Thoracic aorta (tissue), 2 donors: Measurements from ENCODE around the gene ISM2. TPM values are rescaled to one million over a fixed set of nuclear protein-coding genes. Genes with fewer than 3 reads are reported as not detected.

Experiments used
- ATAC-seq: fragments of 150-250 bp; one replicate; pipeline ENCODE4 v1.8.0; 2017; ENCODE audit warnings: low read depth; ENCODE audit not compliant: insufficient number of reproducible peaks, low FRiP score
- DNase-seq: peaks from one replicate; pipeline ENCODE4 v3.0.0-alpha.2; 2020; ENCODE audit warnings: low spot score
- H3K27ac ChIP-seq, 2 donors: fragments of 200-600 bp; sonication (generic); 1 replicate in 1 of 2; 2 replicates in 1 of 2; pipeline ENCODE4 v1.5.1; 2016; ENCODE audit warnings: mild to moderate bottlenecking in 2 of 2, moderate library complexity in 2 of 2
- H3K27me3 ChIP-seq: fragments of 200-600 bp; sonication (generic); replicated peaks from 2 replicates; pipeline ENCODE4 v1.6.0; 2016; ENCODE audit warnings: mild to moderate bottlenecking; ENCODE audit not compliant: insufficient read depth
- H3K36me3 ChIP-seq: fragments of 200-600 bp; sonication (generic); one replicate; pipeline ENCODE4 v1.5.1; 2016
- H3K4me1 ChIP-seq, 2 donors: fragments of 200-600 bp; sonication (generic); 1 replicate in 1 of 2; 2 replicates in 1 of 2; pipeline versions ENCODE4 v1.5.1 to v1.6.0; 2016; ENCODE audit warnings: low read depth in 2 of 2, mild to moderate bottlenecking in 1 of 2; ENCODE audit not compliant: control insufficient read depth in 1 of 2
- H3K4me3 ChIP-seq: fragments of 200-600 bp; sonication (generic); 2 replicates; pipeline ENCODE4 v1.5.1; 2016; ENCODE audit warnings: mild to moderate bottlenecking
- H3K9me3 ChIP-seq: fragments of 200-600 bp; sonication (generic); 2 replicates; pipeline ENCODE4 v1.5.1; 2016
- CTCF ChIP-seq: fragments of 200-600 bp; sonication (generic); IDR thresholded peaks from one replicate; pipeline ENCODE4 v1.5.1; 2019; ENCODE audit warnings: antibody characterized with exemption
- total RNA-seq, 2 donors: library from RNA; depleted of rRNA; stranded (reverse); fragments of >200 nt; gene quantifications; one replicate each; pipeline versions ENCODE4 v1.1.0 to v1.2.3, GENCODE V29; 2016

The ISM2 gene
- total RNA-seq, 2 donors from 2014 or later: not detected

GRCh38 chr14:77457115-77457521 lies 41.5 kb downstream of the ISM2 start:
- H3K27me3 ChIP-seq: no peaks in the 10 kb centered on the region
- peak; percentile 24 for ATAC-seq
- H3K27ac ChIP-seq: peak overlapping the region; percentile 73 to 88
- H3K36me3 ChIP-seq: peaks cover 16% of the 10 kb centered on the region
- no peak for TF ChIP-seq CTCF
- no peaks in the 10 kb centered on the region for H3K9me3 ChIP-seq
- DNase-seq: no peak
- H3K4me1 ChIP-seq: peaks cover 7 to 30% of the 10 kb centered on the region in 2 donors
- H3K4me3 ChIP-seq: peak overlapping the region; percentile 82

- Histone ChIP-seq H3K27me3 (no peaks in the 10 kb centered on the region), H3K4me3 (peak overlapping the region; percentile 82), H3K27ac (no peak overlapping the region), H3K36me3 (peaks cover 12% of the 10 kb centered on the region), H3K4me1 (peaks cover 7 to 30% of the 10 kb centered on the region in 2 donors), H3K9me3 (no peaks in the 10 kb centered on the region)
- ATAC-seq: no peak
- DNase-seq: no peak
- no peak for TF ChIP-seq CTCF
These were observed 42.5 kb downstream of the ISM2 start for GRCh38 chr14:77455966-77456640.

GRCh38 chr14:77442196-77442595 lies 56.4 kb downstream of the ISM2 start:
- H3K9me3 ChIP-seq: no peaks in the 10 kb centered on the region
- DNase-seq (no peak), ATAC-seq (no peak)
- TF ChIP-seq CTCF: no peak
- no peak overlapping the region for H3K27ac ChIP-seq
- no peaks in the 10 kb centered on the region for H3K27me3 ChIP-seq
- H3K4me3 ChIP-seq: no peak overlapping the region
- H3K36me3 ChIP-seq: peaks cover 42% of the 10 kb centered on the region
- H3K4me1 ChIP-seq: no peaks in the 10 kb centered on the region

- Histone ChIP-seq H3K4me3 (no peak overlapping the region), H3K9me3 (no peaks in the 10 kb centered on the region), H3K4me1 (no peaks in the 10 kb centered on the region), H3K27me3 (no peaks in the 10 kb centered on the region), H3K27ac (no peak overlapping the region), H3K36me3 (peaks cover 52% of the 10 kb centered on the region)
- ATAC-seq (no peak), DNase-seq (no peak)
- TF ChIP-seq CTCF: no peak
These were observed 58.8 kb downstream of the ISM2 start for GRCh38 chr14:77439861-77440260.

GRCh38 chr14:77438596-77438995 lies 60.0 kb downstream of the ISM2 start:
- H3K36me3 ChIP-seq: peaks cover 49% of the 10 kb centered on the region
- H3K4me1 ChIP-seq: no peaks in the 10 kb centered on the region
- H3K4me3 ChIP-seq: no peak overlapping the region
- H3K27ac ChIP-seq: no peak overlapping the region
- DNase-seq (no peak), ATAC-seq (no peak)
- H3K27me3 ChIP-seq: no peaks in the 10 kb centered on the region
- no peaks in the 10 kb centered on the region for H3K9me3 ChIP-seq
- no peak for TF ChIP-seq CTCF
